ENCODE results near the gene AMMECR1.

The AMMECR1 gene

GRCh38 chrX:110321081-110321480 is 3.2 kb upstream of the AMMECR1 start:
- no peak overlapping the region for H3K27ac Mint-ChIP-seq
- CTCF ChIA-PET = no interaction called here
- no peak for DNase-seq
- no peaks in the 10 kb centered on the region for H3K9me3 Mint-ChIP-seq
- H3K27me3 Mint-ChIP-seq = no peaks in the 10 kb centered on the region
- peaks cover 2% of the 10 kb centered on the region for H3K36me3 Mint-ChIP-seq
- H3K4me1 Mint-ChIP-seq = peaks cover 5% of the 10 kb centered on the region
- no peak overlapping the region for H3K4me3 Mint-ChIP-seq

- Mint-ChIP-seq H3K4me1 (peaks cover 6% of the 10 kb centered on the region), H3K9me3 (no peaks in the 10 kb centered on the region), H3K27me3 (no peaks in the 10 kb centered on the region), H3K36me3 (peaks cover 2% of the 10 kb centered on the region), H3K4me3 (no peak overlapping the region), H3K27ac (no peak overlapping the region)
- no peak for DNase-seq
- CTCF ChIA-PET = no interaction called here
Observed at GRCh38 chrX:110320381-110320987, 2.6 kb upstream of the AMMECR1 start.

GRCh38 chrX:110318664-110318968 is 731 bp upstream of the AMMECR1 start:
- Mint-ChIP-seq H3K4me3 (peak overlapping the region; percentile 85), H3K27ac (peak overlapping the region; percentile 92)

GRCh38 chrX:110317061-110317819 is 645 bp downstream of the AMMECR1 start:
- Mint-ChIP-seq H3K36me3 (peaks cover 2% of the 10 kb centered on the region), H3K4me1 (peaks cover 19% of the 10 kb centered on the region), H3K9me3 (no peaks in the 10 kb centered on the region), H3K27ac (peak overlapping the region; percentile 88), H3K4me3 (peak overlapping the region; percentile 85), H3K27me3 (no peaks in the 10 kb centered on the region)
- DNase-seq = peak; percentile 43
- CTCF ChIA-PET = interaction anchor here (0.7 to 0.9 kb wide), 2 partner anchors 157 to 171 kb away, joined by 3 read pairs; no protein-coding TSS in a partner anchor

More at GRCh38 chrX:110318664-110318968, 731 bp upstream of the AMMECR1 start:
- no peak for DNase-seq
- Mint-ChIP-seq H3K9me3 (no peaks in the 10 kb centered on the region), H3K4me1 (peaks cover 18% of the 10 kb centered on the region), H3K36me3 (peaks cover 2% of the 10 kb centered on the region), H3K27me3 (no peaks in the 10 kb centered on the region)
- CTCF ChIA-PET = no interaction called here

- H3K36me3 Mint-ChIP-seq = peaks cover 2% of the 10 kb centered on the region
- H3K4me3 Mint-ChIP-seq = peak overlapping the region; percentile 85
- no peaks in the 10 kb centered on the region for H3K9me3 Mint-ChIP-seq
- H3K4me1 Mint-ChIP-seq = peaks cover 26% of the 10 kb centered on the region
- CTCF ChIA-PET = interaction anchor here (0.7 to 0.9 kb wide), 2 partner anchors 156 to 170 kb away, joined by 3 read pairs; no protein-coding TSS in a partner anchor
- DNase-seq = no peak
- no peaks in the 10 kb centered on the region for H3K27me3 Mint-ChIP-seq
- peak overlapping the region; percentile 88 for H3K27ac Mint-ChIP-seq
Observed at GRCh38 chrX:110316351-110317060, 1.4 kb downstream of the AMMECR1 start.

GRCh38 chrX:110315551-110315950 is 2.3 kb downstream of the AMMECR1 start:
- peaks cover 2% of the 10 kb centered on the region for H3K36me3 Mint-ChIP-seq
- H3K27ac Mint-ChIP-seq = no peak overlapping the region
- no peak for DNase-seq
- CTCF ChIA-PET = no interaction called here
- H3K9me3 Mint-ChIP-seq = no peaks in the 10 kb centered on the region
- H3K4me3 Mint-ChIP-seq = peak overlapping the region; percentile 37
- peaks cover 35% of the 10 kb centered on the region for H3K4me1 Mint-ChIP-seq
- no peaks in the 10 kb centered on the region for H3K27me3 Mint-ChIP-seq

GRCh38 chrX:110311437-110312230 is 6.3 kb downstream of the AMMECR1 start:
- H3K4me3 Mint-ChIP-seq = no peak overlapping the region
- CTCF ChIA-PET = interaction anchor here (1.4 kb wide), 1 partner anchor 143 kb away, joined by 6 read pairs; no protein-coding TSS in a partner anchor
- peak overlapping the region; percentile 33 for H3K27ac Mint-ChIP-seq

GRCh38 chrX:110310896-110311295 is 7.0 kb downstream of the AMMECR1 start:
- Mint-ChIP-seq H3K9me3 (no peaks in the 10 kb centered on the region), H3K4me1 (peaks cover 34% of the 10 kb centered on the region), H3K27me3 (no peaks in the 10 kb centered on the region), H3K4me3 (no peak overlapping the region), H3K36me3 (peaks cover 8% of the 10 kb centered on the region), H3K27ac (peak overlapping the region; percentile 33)
- CTCF ChIA-PET = interaction anchor here (1.4 kb wide), 1 partner anchor 143 kb away, joined by 6 read pairs; no protein-coding TSS in a partner anchor
- no peak for DNase-seq

More at GRCh38 chrX:110311437-110312230, 6.3 kb downstream of the AMMECR1 start:
- peaks cover 34% of the 10 kb centered on the region for H3K4me1 Mint-ChIP-seq
- no peaks in the 10 kb centered on the region for H3K27me3 Mint-ChIP-seq
- H3K9me3 Mint-ChIP-seq = no peaks in the 10 kb centered on the region
- no peak for DNase-seq
- peaks cover 8% of the 10 kb centered on the region for H3K36me3 Mint-ChIP-seq

- Mint-ChIP-seq H3K4me1 (peaks cover 29% of the 10 kb centered on the region), H3K4me3 (no peak overlapping the region)
Observed at GRCh38 chrX:110310000-110310790, 7.7 kb downstream of the AMMECR1 start.

GRCh38 chrX:110308220-110308619 is 9.7 kb downstream of the AMMECR1 start:
- H3K4me3 Mint-ChIP-seq = no peak overlapping the region
- DNase-seq = no peak
- H3K36me3 Mint-ChIP-seq = peaks cover 8% of the 10 kb centered on the region
- no peaks in the 10 kb centered on the region for H3K27me3 Mint-ChIP-seq
- H3K4me1 Mint-ChIP-seq = peaks cover 22% of the 10 kb centered on the region
- H3K27ac Mint-ChIP-seq = no peak overlapping the region
- H3K9me3 Mint-ChIP-seq = no peaks in the 10 kb centered on the region
- CTCF ChIA-PET = no interaction called here

More at GRCh38 chrX:110310000-110310790, 7.7 kb downstream of the AMMECR1 start:
- Mint-ChIP-seq H3K36me3 (peaks cover 8% of the 10 kb centered on the region), H3K27me3 (no peaks in the 10 kb centered on the region), H3K9me3 (no peaks in the 10 kb centered on the region), H3K27ac (no peak overlapping the region)
- no peak for DNase-seq
- CTCF ChIA-PET = interaction anchor here (1.4 kb wide), 1 partner anchor 142 kb away, joined by 6 read pairs; no protein-coding TSS in a partner anchor

- no peak for DNase-seq
- no peak overlapping the region for H3K4me3 Mint-ChIP-seq
- CTCF ChIA-PET = no interaction called here
- H3K4me1 Mint-ChIP-seq = peaks cover 2% of the 10 kb centered on the region
- H3K27me3 Mint-ChIP-seq = no peaks in the 10 kb centered on the region
- H3K9me3 Mint-ChIP-seq = no peaks in the 10 kb centered on the region
- H3K27ac Mint-ChIP-seq = no peak overlapping the region
- peaks cover 8% of the 10 kb centered on the region for H3K36me3 Mint-ChIP-seq
Observed at GRCh38 chrX:110304884-110305283, 13.0 kb downstream of the AMMECR1 start.

GRCh38 chrX:110304371-110304770 is 13.5 kb downstream of the AMMECR1 start:
- CTCF ChIA-PET = no interaction called here
- peaks cover 2% of the 10 kb centered on the region for H3K4me1 Mint-ChIP-seq

GRCh38 chrX:110302975-110303374 is 14.9 kb downstream of the AMMECR1 start:
- DNase-seq = no peak
- CTCF ChIA-PET = no interaction called here
- Mint-ChIP-seq H3K4me3 (no peak overlapping the region), H3K27me3 (no peaks in the 10 kb centered on the region), H3K9me3 (no peaks in the 10 kb centered on the region), H3K4me1 (peaks cover 2% of the 10 kb centered on the region), H3K36me3 (peaks cover 5% of the 10 kb centered on the region), H3K27ac (no peak overlapping the region)

More at GRCh38 chrX:110304371-110304770, 13.5 kb downstream of the AMMECR1 start:
- H3K36me3 Mint-ChIP-seq = peaks cover 6% of the 10 kb centered on the region
- no peaks in the 10 kb centered on the region for H3K27me3 Mint-ChIP-seq
- no peaks in the 10 kb centered on the region for H3K9me3 Mint-ChIP-seq
- no peak for DNase-seq
- no peak overlapping the region for H3K27ac Mint-ChIP-seq
- no peak overlapping the region for H3K4me3 Mint-ChIP-seq

Data from activated naive CD4-positive, alpha-beta T cell treated with anti-CD3 and anti-CD28 coated beads, Interleukin-2, amount 10 ng/mL, durations not matched to agents 7 days and 5 days (primary cell).